Bronchus fibroblast of lung (primary cell): ENCODE results near the gene SDHAF1. TPM values are rescaled to one million over a fixed set of nuclear protein-coding genes. Genes with fewer than 3 reads are reported as not detected.

Experiments used
- total RNA-seq: library from RNA; depleted of rRNA; stranded (reverse); fragments of >200 nt; gene quantifications from 2 replicates; pipeline ENCODE4 v1.2.3, GENCODE V29; 2015

The SDHAF1 gene
- 20.0 and 20.5 TPM in 2 replicates for total RNA-seq

DNA sequence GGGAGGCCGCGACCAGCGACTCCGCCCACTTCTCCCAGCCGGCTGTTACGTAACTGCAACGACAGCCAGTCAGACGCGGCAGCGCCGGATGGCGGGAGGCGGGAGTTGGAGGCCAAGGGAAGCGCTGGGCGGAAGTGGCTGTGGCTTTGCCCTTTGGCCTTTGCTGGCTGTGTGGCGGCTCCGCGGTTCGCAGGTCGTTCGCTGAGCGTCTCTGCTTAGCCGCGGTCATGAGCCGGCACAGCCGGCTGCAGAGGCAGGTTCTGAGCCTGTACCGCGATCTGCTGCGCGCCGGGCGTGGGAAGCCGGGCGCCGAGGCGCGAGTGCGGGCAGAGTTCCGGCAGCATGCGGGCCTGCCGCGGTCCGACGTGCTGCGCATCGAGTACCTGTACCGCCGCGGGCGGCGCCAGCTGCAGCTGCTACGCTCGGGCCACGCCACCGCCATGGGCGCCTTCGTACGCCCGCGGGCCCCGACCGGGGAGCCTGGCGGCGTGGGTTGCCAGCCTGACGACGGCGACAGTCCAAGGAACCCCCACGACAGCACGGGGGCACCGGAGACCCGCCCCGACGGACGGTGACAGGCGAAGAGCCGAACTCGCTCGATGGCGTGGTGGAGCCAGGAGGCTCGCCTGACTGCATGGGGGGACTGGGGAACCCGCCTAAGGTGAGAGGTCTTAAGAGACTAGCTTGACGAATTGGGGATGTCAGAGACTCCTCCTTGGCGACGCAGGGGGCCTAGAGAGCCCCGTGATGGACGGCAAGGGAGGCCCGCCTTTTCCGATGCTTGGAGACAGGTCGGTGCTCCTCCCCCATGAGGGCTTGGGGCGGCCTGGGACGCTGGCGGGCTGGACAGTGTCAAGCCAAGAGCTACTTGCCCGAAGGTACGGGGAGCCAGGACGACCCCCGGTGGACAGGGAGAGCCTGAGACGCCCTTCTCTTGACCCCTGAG is at the start of gene SDHAF1:
TSS of gene SDHAF1 (plus strand) at position 141 of the 946 bp plus-strand sequence. CDS start at position 228, 87 bp downstream.

DNA sequence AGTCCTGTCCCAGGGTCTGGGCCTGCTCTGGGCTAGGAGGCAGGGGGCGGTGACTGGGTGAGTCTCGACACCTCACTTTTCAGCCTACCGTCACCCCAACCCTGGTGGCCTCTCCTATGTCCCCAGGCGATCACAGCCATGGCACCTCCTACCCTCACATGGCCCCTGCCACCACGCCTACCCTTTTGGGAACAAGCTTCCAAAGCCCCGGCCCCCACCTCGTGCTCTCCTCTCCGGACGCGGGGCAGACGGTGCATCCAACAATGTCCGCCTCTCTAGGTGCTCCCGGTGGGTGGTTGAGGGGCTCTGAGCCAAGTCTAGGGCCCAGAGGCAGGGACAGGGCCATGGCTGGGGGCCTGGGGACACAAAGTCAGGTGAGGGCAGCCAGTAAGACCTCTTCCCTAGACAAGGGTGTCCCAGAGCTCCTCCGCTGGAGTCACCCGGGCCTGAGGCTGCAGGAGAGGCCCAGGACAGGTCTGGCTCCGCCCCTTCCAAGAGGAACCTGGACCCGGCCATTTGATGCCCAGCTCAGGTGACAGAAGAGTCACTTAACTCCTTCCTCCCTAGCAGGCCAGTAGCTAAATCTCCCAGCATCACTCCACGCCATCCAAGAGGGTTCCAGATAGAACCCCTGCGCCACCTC is 13.5 kb downstream of the SDHAF1 start, which contains the start of gene SYNE4:
TSS of gene SYNE4 (minus strand) at position 478 of the 643 bp plus-strand sequence. CDS start at position 346, 132 bp downstream.

DNA sequence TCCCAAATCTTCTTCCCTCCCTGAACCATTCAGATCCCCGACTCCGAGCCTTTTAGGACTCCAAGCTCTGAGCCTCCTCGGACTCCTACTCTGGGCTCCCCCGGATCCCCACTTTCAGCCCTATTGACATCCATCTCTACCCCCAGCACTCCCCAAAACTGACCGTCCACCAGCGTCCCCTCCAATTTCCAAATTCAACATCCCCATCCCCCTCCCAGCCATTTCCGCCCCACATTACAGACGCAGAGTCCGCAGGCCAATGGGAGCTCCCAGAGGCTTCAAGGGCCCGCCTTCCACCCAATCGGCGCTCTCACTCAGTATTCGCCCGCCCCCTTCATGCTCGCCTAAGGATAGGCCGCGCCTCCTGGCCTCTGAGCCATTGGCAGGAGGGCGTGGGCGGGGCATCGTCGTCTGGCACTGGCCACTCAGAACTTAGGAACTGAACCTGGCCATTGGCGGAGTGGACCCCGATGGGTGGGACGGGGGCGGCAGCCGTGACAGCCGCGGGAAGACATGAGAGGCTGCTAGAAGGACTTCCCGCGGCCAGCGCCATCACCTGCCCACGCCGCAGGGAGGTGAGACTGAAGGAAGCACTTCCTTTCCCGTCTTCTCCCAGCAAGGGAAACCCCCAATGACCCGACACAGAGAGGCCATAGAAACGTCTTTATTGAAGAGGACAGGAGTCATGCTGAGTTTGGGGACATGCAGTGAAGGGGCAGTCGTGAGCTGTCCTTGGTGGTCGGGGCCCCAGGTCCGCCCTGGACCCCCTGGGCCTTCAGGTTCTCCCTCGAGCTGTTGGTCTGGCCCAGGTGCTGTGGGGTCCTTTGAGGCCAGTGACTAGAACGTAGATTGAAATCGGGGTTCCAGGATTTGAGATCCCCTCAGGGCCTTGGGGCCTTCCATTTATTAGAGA is 19.3 kb downstream of the SDHAF1 start, which contains the start of gene ALKBH6:
TSS of gene ALKBH6 (minus strand) at position 202 of the 913 bp plus-strand sequence. CDS start 816 bp downstream, outside the sequence.

DNA sequence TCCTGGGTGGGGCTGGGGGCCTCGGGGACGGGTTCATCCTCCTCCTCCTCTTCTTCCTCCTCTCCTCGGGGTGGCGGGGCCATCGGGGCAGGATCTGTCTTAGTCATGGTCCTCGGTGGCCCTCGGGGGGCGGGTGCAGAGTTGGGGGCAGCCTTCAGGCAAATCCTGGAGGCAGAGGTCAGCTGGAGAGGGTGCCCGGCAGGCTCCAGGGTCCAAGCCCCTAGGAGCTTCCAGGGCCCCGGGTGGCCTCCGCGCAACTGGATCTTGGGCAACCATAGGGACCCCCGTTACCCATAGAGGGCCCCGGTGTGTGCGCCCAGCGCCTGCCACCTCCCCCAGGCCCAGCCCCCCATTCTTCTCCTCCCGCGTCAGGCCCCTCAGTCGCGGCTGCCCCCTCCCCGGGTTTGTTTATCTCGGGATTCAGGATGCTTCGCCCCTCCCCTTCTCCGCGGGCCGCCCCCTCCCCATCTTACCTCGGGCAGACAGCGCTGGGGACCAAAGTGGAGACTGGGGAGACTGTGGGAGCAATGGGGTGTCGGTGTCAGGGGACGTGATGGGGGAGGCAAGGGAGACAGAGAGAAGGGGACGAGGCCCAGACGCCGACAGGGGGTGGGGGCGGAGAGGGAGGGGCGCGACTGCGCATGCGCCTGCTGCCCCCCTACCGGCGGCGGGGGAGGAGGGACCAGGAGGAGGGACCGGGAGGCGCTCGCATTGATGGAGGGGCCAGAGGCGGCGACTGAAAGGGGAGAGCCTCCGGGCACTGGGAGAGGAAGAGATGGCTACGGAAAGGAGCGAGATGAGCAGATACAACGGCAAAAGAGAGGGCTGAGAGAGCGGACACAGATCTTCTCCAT is 37.5 kb downstream of the SDHAF1 start, which contains the start of gene CLIP3:
TSS of gene CLIP3 (minus strand) at position 623 of the 854 bp plus-strand sequence. CDS start at position 107, 516 bp downstream.

Other genes starting within 250 kb of the SDHAF1 start
- 7.3 and 15.8 TPM in 2 replicates for gene U2AF1L4, start 249.8 kb upstream of the SDHAF1 start, total RNA-seq
- gene PSENEN, start 249.5 kb upstream of the SDHAF1 start, total RNA-seq = 45.3 and 47.9 TPM in 2 replicates
- gene LIN37, start 246.6 kb upstream of the SDHAF1 start, total RNA-seq = 15.3 TPM in 2 replicates
- 20.1 and 22.5 TPM in 2 replicates for gene HSPB6, start 238.2 kb upstream of the SDHAF1 start, total RNA-seq
- gene PROSER3, start 237.0 kb upstream of the SDHAF1 start, total RNA-seq = 8.1 and 8.5 TPM in 2 replicates
- 6.5 and 14.1 TPM in 2 replicates for gene ARHGAP33, start 219.6 kb upstream of the SDHAF1 start, total RNA-seq
- gene PRODH2, start 182.3 kb upstream of the SDHAF1 start, total RNA-seq = not detected in 2 replicates
- gene NPHS1, start 142.7 kb upstream of the SDHAF1 start, total RNA-seq = not detected in 2 replicates
- gene KIRREL2, start 138.3 kb upstream of the SDHAF1 start, total RNA-seq = under 0.01 TPM in 2 replicates
- 2.4 and 5.9 TPM in 2 replicates for gene APLP1, start 126.6 kb upstream of the SDHAF1 start, total RNA-seq
- gene NFKBID, start 94.6 kb upstream of the SDHAF1 start, total RNA-seq = 3.0 and 3.4 TPM in 2 replicates
- gene HCST, start 92.7 kb upstream of the SDHAF1 start, total RNA-seq = not detected in 2 replicates
- not detected in 2 replicates for gene TYROBP, start 86.9 kb upstream of the SDHAF1 start, total RNA-seq
- 3.9 and 6.1 TPM in 2 replicates for gene LRFN3, start 58.8 kb upstream of the SDHAF1 start, total RNA-seq
- gene SYNE4, start 13.6 kb downstream of the SDHAF1 start, total RNA-seq = 0.15 and 0.17 TPM in 2 replicates
- 23.7 and 29.6 TPM in 2 replicates for gene ALKBH6, start 19.0 kb downstream of the SDHAF1 start, total RNA-seq
- gene CLIP3, start 37.7 kb downstream of the SDHAF1 start, total RNA-seq = 5.5 and 6.7 TPM in 2 replicates
- gene THAP8, start 59.1 kb downstream of the SDHAF1 start, total RNA-seq = 7.6 and 7.7 TPM in 2 replicates
- gene WDR62, start 59.7 kb downstream of the SDHAF1 start, total RNA-seq = 12.2 and 12.9 TPM in 2 replicates
- gene OVOL3, start 116.0 kb downstream of the SDHAF1 start, total RNA-seq = not detected in 2 replicates
- 74.6 and 100 TPM in 2 replicates for gene POLR2I, start 119.7 kb downstream of the SDHAF1 start, total RNA-seq
- 422 and 426 TPM in 2 replicates for gene TBCB, start 120.3 kb downstream of the SDHAF1 start, total RNA-seq
- 402 and 424 TPM in 2 replicates for gene CAPNS1, start 144.9 kb downstream of the SDHAF1 start, total RNA-seq
- 6.6 and 13.5 TPM in 2 replicates for gene COX7A1, start 157.3 kb downstream of the SDHAF1 start, total RNA-seq
- 1.7 and 1.9 TPM in 2 replicates for gene ZNF565, start 219.5 kb downstream of the SDHAF1 start, total RNA-seq
- gene ZNF146, start 219.9 kb downstream of the SDHAF1 start, total RNA-seq = 50.8 and 67.6 TPM in 2 replicates